H9 (cell line): ENCODE data around the gene SUMF1. TPM values are rescaled to one million over a fixed set of nuclear protein-coding genes. Genes with fewer than 3 reads are reported as not detected.
A peak's percentile ranks its signal among the peaks of the same experiment; 100 is the strongest.

Source experiments
- DNase-seq: peaks from one replicate; pipeline ENCODE4 v3.0.0-alpha.2; 2017
- H2AFZ ChIP-seq: one replicate; pipeline ENCODE4 v1.6.1; 2013; ENCODE audit warnings: mild to moderate bottlenecking, low read length, control low read depth, moderate library complexity
- H2AK5ac ChIP-seq: 2 replicates; pipeline ENCODE4 v1.6.1; 2013; ENCODE audit warnings: low read length, control low read depth, mixed read lengths; ENCODE audit not compliant: insufficient read length
- H2BK120ac ChIP-seq: one replicate; pipeline ENCODE4 v1.6.1; 2013; ENCODE audit warnings: low read depth, mild to moderate bottlenecking, low read length, control low read depth, inconsistent platforms; ENCODE audit not compliant: poor library complexity, severe bottlenecking
- H2BK12ac ChIP-seq: 2 replicates; pipeline ENCODE4 v1.6.1; 2013; ENCODE audit warnings: low read length, control low read depth, mixed read lengths, low read depth; ENCODE audit not compliant: insufficient read length
- H2BK15ac ChIP-seq: 2 replicates; pipeline ENCODE4 v1.6.1; 2013; ENCODE audit warnings: low read depth, low read length, control low read depth
- H2BK20ac ChIP-seq: one replicate; pipeline ENCODE4 v1.6.1; 2013; ENCODE audit warnings: low read depth, mild to moderate bottlenecking, low read length, control low read depth, inconsistent platforms; ENCODE audit not compliant: poor library complexity, severe bottlenecking
- H2BK5ac ChIP-seq: 2 replicates; pipeline ENCODE4 v1.6.1; 2013; ENCODE audit warnings: low read length, control low read depth, mixed read lengths; ENCODE audit not compliant: insufficient read length
- H3K14ac ChIP-seq: 2 replicates; pipeline ENCODE4 v1.6.1; 2013; ENCODE audit warnings: low read length, control low read depth; ENCODE audit not compliant: insufficient read depth
- H3K18ac ChIP-seq: 2 replicates; pipeline ENCODE4 v1.6.1; 2013; ENCODE audit warnings: low read depth, mild to moderate bottlenecking, mixed read lengths, low read length, control low read depth; ENCODE audit not compliant: insufficient read length
- H3K23ac ChIP-seq: 2 replicates; pipeline ENCODE4 v1.6.1; 2013; ENCODE audit warnings: low read length, control low read depth, mixed read lengths, low read depth; ENCODE audit not compliant: insufficient read length
- H3K23me2 ChIP-seq: 2 replicates; pipeline ENCODE4 v1.6.1; 2013; ENCODE audit warnings: low read depth, mild to moderate bottlenecking, mixed read lengths, low read length, control low read depth; ENCODE audit not compliant: insufficient read length, poor library complexity, severe bottlenecking
- H3K27ac ChIP-seq: 2 replicates; pipeline ENCODE4 v1.5.1; 2013; ENCODE audit warnings: low read length, control low read depth, mixed read lengths, low read depth; ENCODE audit not compliant: insufficient read length
- H3K27me3 ChIP-seq: 2 replicates; pipeline ENCODE4 v1.6.1; 2013; ENCODE audit warnings: low read length, control low read depth, inconsistent platforms; ENCODE audit not compliant: insufficient read depth
- H3K4ac ChIP-seq: 2 replicates; pipeline ENCODE4 v1.6.1; 2013; ENCODE audit warnings: low read depth, mild to moderate bottlenecking, control low read depth, inconsistent platforms, low read length, moderate library complexity
- H3K4me1 ChIP-seq: 2 replicates; pipeline ENCODE4 v1.6.1; 2013; ENCODE audit warnings: low read length, control low read depth, inconsistent platforms; ENCODE audit not compliant: insufficient read depth
- H3K4me2 ChIP-seq: 2 replicates; pipeline ENCODE4 v1.6.1; 2013; ENCODE audit warnings: low read length, control low read depth, mixed read lengths; ENCODE audit not compliant: insufficient read length, insufficient read depth
- H3K56ac ChIP-seq: 2 replicates; pipeline ENCODE4 v1.6.1; 2013; ENCODE audit warnings: low read depth, mild to moderate bottlenecking, mixed read lengths, low read length, control low read depth; ENCODE audit not compliant: insufficient read length
- H3K79me1 ChIP-seq: 2 replicates; pipeline ENCODE4 v1.6.1; 2013; ENCODE audit warnings: low read depth, mild to moderate bottlenecking, moderate library complexity, low read length, control low read depth, inconsistent platforms; ENCODE audit not compliant: insufficient read depth, poor library complexity, severe bottlenecking
- H3K79me2 ChIP-seq: 2 replicates; pipeline ENCODE4 v1.6.1; 2013; ENCODE audit warnings: low read length, control low read depth, inconsistent platforms; ENCODE audit not compliant: insufficient read depth
- H3K9ac ChIP-seq: 2 replicates; pipeline ENCODE4 v1.6.1; 2013; ENCODE audit warnings: low read length, control low read depth, mixed read lengths; ENCODE audit not compliant: insufficient read length; ENCODE audit errors: extremely low read depth
- H3K9me3 ChIP-seq: one replicate; pipeline ENCODE4 v1.6.1; 2013; ENCODE audit warnings: low read depth, low read length, inconsistent platforms; ENCODE audit not compliant: control insufficient read depth
- H3T11ph ChIP-seq: one replicate; pipeline ENCODE4 v1.6.1; 2013; ENCODE audit warnings: mild to moderate bottlenecking, low read length, control low read depth, inconsistent platforms
- H4K20me1 ChIP-seq: one replicate; pipeline ENCODE4 v1.6.1; 2013; ENCODE audit not compliant: control insufficient read depth, insufficient read length, insufficient read depth
- H4K5ac ChIP-seq: 2 replicates; pipeline ENCODE4 v1.6.1; 2013; ENCODE audit warnings: low read depth, mild to moderate bottlenecking, mixed read lengths, low read length, control low read depth; ENCODE audit not compliant: insufficient read length
- H4K8ac ChIP-seq: replicated peaks from 2 replicates; pipeline ENCODE4 v1.6.1; 2013; ENCODE audit warnings: low read length, control low read depth, mixed read lengths, low read depth; ENCODE audit not compliant: insufficient read length
- H4K91ac ChIP-seq: 2 replicates; pipeline ENCODE4 v1.6.1; 2013; ENCODE audit warnings: low read depth, mild to moderate bottlenecking, moderate library complexity, mixed read lengths, low read length, control low read depth; ENCODE audit not compliant: insufficient read length
- H3K27ac Mint-ChIP-seq, 3 experiments: 2 replicates in 2 of 3; 3 replicates in 1 of 3; pipeline ENCODE4 v1.8.0; 2020 to 2021; ENCODE audit warnings: mixed read lengths in 3 of 3, mild to moderate bottlenecking in 1 of 3, moderate library complexity in 1 of 3
- H3K27me3 Mint-ChIP-seq: 2 replicates; pipeline ENCODE4 v1.8.0; 2021; ENCODE audit warnings: low read depth, mild to moderate bottlenecking, moderate library complexity, mixed read lengths
- H3K36me3 Mint-ChIP-seq, 3 experiments: 2 replicates in 2 of 3; 3 replicates in 1 of 3; pipeline ENCODE4 v1.8.0; 2020 to 2021; ENCODE audit warnings: low read depth in 3 of 3, mixed read lengths in 3 of 3; ENCODE audit not compliant: insufficient read depth in 1 of 3
- H3K4me1 Mint-ChIP-seq, 2 experiments: 2 replicates each; pipeline ENCODE4 v1.8.0; 2020; ENCODE audit warnings: mixed read lengths in 2 of 2
- H3K4me3 Mint-ChIP-seq, 2 experiments: 2 replicates in 1 of 2; 3 replicates in 1 of 2; pipeline ENCODE4 v1.8.0; 2020 to 2021; ENCODE audit warnings: mild to moderate bottlenecking in 2 of 2, mixed read lengths in 2 of 2, moderate library complexity in 1 of 2
- H3K9me3 Mint-ChIP-seq, 2 experiments: 2 replicates in 1 of 2; 3 replicates in 1 of 2; pipeline ENCODE4 v1.8.0; 2020; ENCODE audit warnings: mild to moderate bottlenecking in 2 of 2, mixed read lengths in 2 of 2, moderate library complexity in 1 of 2
- CTCF ChIP-seq: fragments of 200-600 bp; sonication (generic); conservative IDR thresholded peaks from 3 replicates; pipeline ENCODE4 v1.8.0; 2021; ENCODE audit warnings: antibody characterized with exemption, mild to moderate bottlenecking
- WGBS: extraction: QIAGEN DNeasy Blood & Tissue Kit; methylation state at CpG from one replicate; pipeline ENCODE4 v1.1.7; 2013; ENCODE audit warnings: missing lambda C conversion rate, low lambda C conversion rate, mixed read lengths; ENCODE audit not compliant: insufficient read length; ENCODE audit errors: extremely low coverage; 5-methylcytosine and 5-hydroxymethylcytosine counted together
- total RNA-seq: library from RNA; stranded (reverse); gene quantifications from 2 replicates; pipeline ENCODE4 v1.2.1, GENCODE V29; 2021

SUMF1 gene
- total RNA-seq, 1 experiment from 2014 or later = 9.5 TPM

GRCh38 chr3:4314688-4315087 lies 152.4 kb downstream of the SUMF1 start:
- no peak overlapping the region for H2BK15ac ChIP-seq
- H3K27me3 Mint-ChIP-seq = no peaks in the 10 kb centered on the region
- H3K9me3 ChIP-seq = no peaks in the 10 kb centered on the region
- H3K4me3 Mint-ChIP-seq = no peak overlapping the region
- no peak overlapping the region for H3K4ac ChIP-seq
- H3K27ac ChIP-seq = no peak overlapping the region
- H2BK120ac ChIP-seq = no peak overlapping the region
- no peak overlapping the region for H4K8ac ChIP-seq
- H3K14ac ChIP-seq = no peak overlapping the region
- no peak overlapping the region for H4K91ac ChIP-seq
- no peaks in the 10 kb centered on the region for H3K27me3 ChIP-seq
- H2BK20ac ChIP-seq = no peak overlapping the region
- no peak overlapping the region for H3K18ac ChIP-seq
- peak; percentile 61 for TF ChIP-seq CTCF
- H3K4me2 ChIP-seq = no peak overlapping the region
- H4K20me1 ChIP-seq = no peaks in the 10 kb centered on the region
- H4K5ac ChIP-seq = no peak overlapping the region
- H3T11ph ChIP-seq = no peak overlapping the region
- H3K9me3 Mint-ChIP-seq = peaks cover 0 to 4% of the 10 kb centered on the region in 2 experiments; a peak in 2 of 5 replicates
- H2AFZ ChIP-seq = no peak overlapping the region
- no peak overlapping the region for H3K56ac ChIP-seq
- H3K36me3 Mint-ChIP-seq = peaks cover 17 to 42% (median 33%) of the 10 kb centered on the region in 3 experiments; a peak in 6 of 7 replicates
- peaks cover 9 to 19% of the 10 kb centered on the region in 2 experiments for H3K4me1 Mint-ChIP-seq
- no peak overlapping the region for H2AK5ac ChIP-seq
- no CpG with 5 or more reads among the region's 4 CpGs for WGBS
- no peak overlapping the region for H2BK5ac ChIP-seq
- H3K27ac Mint-ChIP-seq = no peak overlapping the region
- H3K79me1 ChIP-seq = peaks cover 3% of the 10 kb centered on the region
- H3K9ac ChIP-seq = no peak overlapping the region
- DNase-seq = no peak
- no peaks in the 10 kb centered on the region for H3K23me2 ChIP-seq
- H2BK12ac ChIP-seq = no peak overlapping the region
- H3K79me2 ChIP-seq = no peaks in the 10 kb centered on the region
- no peak overlapping the region for H3K23ac ChIP-seq
- H3K4me1 ChIP-seq = no peaks in the 10 kb centered on the region
